ENCODE measurements around the gene ASIC2. TPM values are rescaled to one million over a fixed set of nuclear protein-coding genes. Genes with fewer than 3 reads are reported as not detected.

The ASIC2 gene
- total and polyA plus RNA-seq, 2 experiments from 2014 or later: not detected

DNA sequence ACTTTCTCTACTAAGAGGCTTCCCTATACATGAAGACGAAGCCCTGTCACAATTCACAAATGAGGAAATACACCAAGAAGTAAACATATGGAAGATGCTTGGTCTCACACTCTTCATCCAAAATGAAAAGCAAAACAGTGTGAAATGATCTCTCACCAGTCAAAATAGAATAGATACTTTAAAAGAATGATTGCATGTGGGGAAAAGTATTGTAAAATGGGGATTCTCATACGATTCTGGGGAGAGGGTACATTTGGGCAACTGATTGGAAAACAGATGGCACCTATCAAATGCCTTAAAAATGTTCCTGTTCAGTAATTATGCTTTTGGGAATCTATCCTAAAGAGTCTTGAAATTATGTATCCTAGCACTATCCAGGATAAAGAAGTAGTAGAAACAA, 78.1 kb downstream of the ASIC2 start:
- Histone ChIP-seq H3K36me3 (no peaks in the 10 kb centered on the region), H3K27me3 (no peaks in the 10 kb centered on the region), H3K9me3 (ENCODE audit: low read depth) (no peaks in the 10 kb centered on the region), H3K27ac (no peak overlapping the region), H3K4me1 (ENCODE audit: low read depth) (no peaks in the 10 kb centered on the region), H3K4me3 (no peak overlapping the region)
- TF ChIP-seq, protein P1, sequence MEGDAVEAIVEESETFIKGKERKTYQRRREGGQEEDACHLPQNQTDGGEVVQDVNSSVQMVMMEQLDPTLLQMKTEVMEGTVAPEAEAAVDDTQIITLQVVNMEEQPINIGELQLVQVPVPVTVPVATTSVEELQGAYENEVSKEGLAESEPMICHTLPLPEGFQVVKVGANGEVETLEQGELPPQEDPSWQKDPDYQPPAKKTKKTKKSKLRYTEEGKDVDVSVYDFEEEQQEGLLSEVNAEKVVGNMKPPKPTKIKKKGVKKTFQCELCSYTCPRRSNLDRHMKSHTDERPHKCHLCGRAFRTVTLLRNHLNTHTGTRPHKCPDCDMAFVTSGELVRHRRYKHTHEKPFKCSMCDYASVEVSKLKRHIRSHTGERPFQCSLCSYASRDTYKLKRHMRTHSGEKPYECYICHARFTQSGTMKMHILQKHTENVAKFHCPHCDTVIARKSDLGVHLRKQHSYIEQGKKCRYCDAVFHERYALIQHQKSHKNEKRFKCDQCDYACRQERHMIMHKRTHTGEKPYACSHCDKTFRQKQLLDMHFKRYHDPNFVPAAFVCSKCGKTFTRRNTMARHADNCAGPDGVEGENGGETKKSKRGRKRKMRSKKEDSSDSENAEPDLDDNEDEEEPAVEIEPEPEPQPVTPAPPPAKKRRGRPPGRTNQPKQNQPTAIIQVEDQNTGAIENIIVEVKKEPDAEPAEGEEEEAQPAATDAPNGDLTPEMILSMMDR (IDR thresholded peaks at IDR 0.05; ENCODE audit: low read depth, low read length): no peak
- DNase-seq (ENCODE audit: low read depth in 1 of 2, low spot score in 1 of 2): no peak

DNA sequence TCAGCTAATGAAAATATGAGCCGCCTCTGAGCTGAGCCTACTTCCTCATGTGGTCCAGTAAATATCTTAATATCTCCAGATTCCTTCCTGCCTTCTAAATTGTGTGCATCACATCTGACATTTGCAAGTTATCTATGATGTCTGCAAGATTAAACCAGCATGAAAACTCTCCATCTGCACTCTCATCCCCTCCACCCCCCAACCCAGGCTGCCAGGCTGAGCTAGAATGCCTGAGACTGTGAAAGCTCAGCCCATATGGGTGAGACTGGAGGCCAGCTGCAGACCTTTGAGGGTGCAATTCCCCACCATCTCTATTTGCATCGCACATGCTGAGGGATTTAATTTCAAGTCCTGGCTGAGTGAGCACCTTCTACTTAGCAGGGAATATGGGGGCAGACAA, 82.8 kb downstream of the ASIC2 start:
- DNase-seq (ENCODE audit: low read depth in 1 of 2, low spot score in 1 of 2): no peak
- Histone ChIP-seq H3K27me3 (no peaks in the 10 kb centered on the region), H3K4me3 (no peak overlapping the region), H3K9me3 (ENCODE audit: low read depth) (no peaks in the 10 kb centered on the region), H3K27ac (no peak overlapping the region), H3K36me3 (no peaks in the 10 kb centered on the region), H3K4me1 (ENCODE audit: low read depth) (no peaks in the 10 kb centered on the region)
- TF ChIP-seq, protein P1 (IDR thresholded peaks at IDR 0.05; ENCODE audit: low read depth, low read length): no peak

DNA sequence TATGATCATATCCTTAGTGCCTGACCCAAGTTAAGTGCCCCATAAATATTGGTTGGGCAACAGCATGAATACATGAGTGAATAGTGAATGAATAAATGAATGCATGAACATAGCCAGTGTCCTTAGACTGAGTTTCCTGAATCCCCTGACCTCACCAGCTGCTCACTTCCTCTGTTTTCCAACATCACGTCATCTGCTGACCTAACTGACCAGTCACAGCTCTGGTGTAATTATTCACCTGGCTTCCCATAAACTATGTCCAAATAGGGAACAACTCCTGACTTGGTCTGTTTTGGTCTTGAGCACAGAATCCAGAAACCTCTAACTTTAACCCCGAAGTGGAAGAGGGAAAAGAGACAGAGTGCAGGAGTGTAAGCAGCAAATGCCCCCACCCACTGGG, 83.4 kb downstream of the ASIC2 start:
- no peaks in the 10 kb centered on the region for H3K36me3 ChIP-seq
- no peaks in the 10 kb centered on the region for H3K27me3 ChIP-seq
- H3K4me1 ChIP-seq (ENCODE audit: low read depth): no peaks in the 10 kb centered on the region
- no peak overlapping the region for H3K27ac ChIP-seq
- H3K9me3 ChIP-seq (ENCODE audit: low read depth): no peaks in the 10 kb centered on the region
- H3K4me3 ChIP-seq: no peak overlapping the region
- DNase-seq (ENCODE audit: low read depth in 1 of 2, low spot score in 1 of 2): no peak
- TF ChIP-seq, protein P1 (IDR thresholded peaks at IDR 0.05; ENCODE audit: low read depth, low read length): no peak

DNA sequence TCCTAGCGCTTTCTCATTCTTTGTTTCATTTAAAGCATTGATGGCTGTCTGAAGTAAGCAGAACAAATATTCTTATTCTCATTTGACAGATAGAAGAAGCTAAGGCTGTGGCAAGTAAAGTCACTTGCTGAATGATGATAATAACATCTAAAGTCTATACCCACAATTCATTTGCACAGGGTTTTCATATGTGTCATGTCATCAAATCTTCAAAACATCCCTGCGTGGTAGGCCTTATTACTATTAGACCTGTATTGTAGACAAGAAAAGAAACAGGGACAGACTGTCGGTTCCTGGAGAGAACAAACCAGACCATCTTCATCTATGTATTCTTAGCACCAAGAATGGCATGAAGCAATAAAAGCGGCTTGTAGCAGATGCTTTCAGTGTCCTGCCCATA, 85.9 kb downstream of the ASIC2 start:
- Histone ChIP-seq H3K27me3 (no peaks in the 10 kb centered on the region), H3K9me3 (ENCODE audit: low read depth) (no peaks in the 10 kb centered on the region), H3K27ac (no peak overlapping the region), H3K36me3 (no peaks in the 10 kb centered on the region), H3K4me3 (no peak overlapping the region), H3K4me1 (ENCODE audit: low read depth) (no peaks in the 10 kb centered on the region)
- TF ChIP-seq, protein P1 (IDR thresholded peaks at IDR 0.05; ENCODE audit: low read depth, low read length): no peak
- DNase-seq (ENCODE audit: low read depth in 1 of 2, low spot score in 1 of 2): no peak

DNA sequence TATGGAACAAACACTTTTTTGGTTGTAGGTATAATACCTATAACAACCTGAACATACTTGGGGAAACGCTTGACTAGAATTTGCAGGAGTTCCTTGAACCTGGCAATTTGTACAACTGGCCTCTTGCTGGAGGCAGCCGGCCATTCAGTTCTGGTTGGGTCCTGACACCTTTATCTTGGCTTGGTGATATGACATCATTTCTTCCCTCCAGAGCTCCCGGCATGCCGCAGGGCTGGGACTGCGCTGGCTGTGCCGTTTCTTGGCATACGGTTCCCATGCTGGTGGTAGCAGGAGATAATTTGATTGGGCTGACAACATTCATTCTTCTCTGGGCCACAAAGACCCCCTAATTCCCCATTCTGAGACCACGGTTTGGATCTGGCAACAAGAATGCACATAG, 87.5 kb downstream of the ASIC2 start:
- no peak for DNase-seq (ENCODE audit: low read depth in 1 of 2, low spot score in 1 of 2)
- no peaks in the 10 kb centered on the region for H3K27me3 ChIP-seq

More for the DNA sequence above, 87.5 kb downstream of the ASIC2 start:
- Histone ChIP-seq H3K4me3 (no peak overlapping the region), H3K9me3 (ENCODE audit: low read depth) (no peaks in the 10 kb centered on the region), H3K4me1 (ENCODE audit: low read depth) (no peaks in the 10 kb centered on the region), H3K27ac (no peak overlapping the region), H3K36me3 (no peaks in the 10 kb centered on the region)
- TF ChIP-seq, protein P1 (IDR thresholded peaks at IDR 0.05; ENCODE audit: low read depth, low read length): no peak

Measured in cardiac muscle cell (in vitro differentiated cells and primary cell).